ENCODE results near the gene LAMB1.
"Not testable (repeated sequence)": the region's sequence is repeated elsewhere in the genome, so short reads cannot be mapped to it uniquely, and the experiment has no call there.

Gene LAMB1

GRCh38 chr7:107968449-107968848 is 34.5 kb downstream of the LAMB1 start:
- no peak for DNase-seq

DNA sequence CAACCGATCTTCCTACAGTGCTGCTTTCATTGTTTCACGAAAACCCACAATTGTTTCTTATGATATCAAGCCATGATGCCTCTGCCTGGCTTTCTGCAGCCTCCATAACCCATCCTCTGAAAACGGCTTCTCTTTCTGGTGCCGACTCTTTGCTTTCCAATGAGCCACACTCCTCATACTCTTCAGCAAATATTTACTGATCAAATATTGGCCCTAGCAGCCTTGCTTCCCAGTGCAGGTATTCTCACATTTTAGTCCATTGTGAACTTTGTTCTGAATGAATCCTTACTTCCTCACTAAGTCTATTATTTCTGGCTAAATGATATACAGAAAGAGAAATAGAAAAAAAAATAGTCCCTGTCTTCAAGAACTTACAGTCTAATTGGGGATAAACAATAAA is 35.5 kb downstream of the LAMB1 start:
- no peak for DNase-seq

DNA sequence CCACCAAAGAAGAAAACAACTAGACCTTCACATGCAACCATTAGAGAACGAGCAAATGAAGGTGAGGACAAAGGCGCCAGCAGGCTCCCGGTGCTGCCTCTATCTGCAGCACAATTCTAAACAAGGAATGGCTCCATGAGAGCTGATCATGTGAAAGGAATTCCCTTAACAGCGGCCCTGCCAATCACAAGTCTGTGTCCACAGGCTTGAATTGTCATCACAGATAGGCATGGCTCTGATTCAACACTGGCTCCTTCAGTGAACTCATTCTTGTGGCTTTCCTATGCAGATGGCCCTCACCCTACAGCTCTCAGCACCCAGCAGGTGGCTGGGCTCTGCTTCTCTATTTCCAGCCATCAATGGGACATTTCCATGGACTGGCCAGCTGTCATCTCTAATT is 36.2 kb downstream of the LAMB1 start:
- no peak for DNase-seq

DNA sequence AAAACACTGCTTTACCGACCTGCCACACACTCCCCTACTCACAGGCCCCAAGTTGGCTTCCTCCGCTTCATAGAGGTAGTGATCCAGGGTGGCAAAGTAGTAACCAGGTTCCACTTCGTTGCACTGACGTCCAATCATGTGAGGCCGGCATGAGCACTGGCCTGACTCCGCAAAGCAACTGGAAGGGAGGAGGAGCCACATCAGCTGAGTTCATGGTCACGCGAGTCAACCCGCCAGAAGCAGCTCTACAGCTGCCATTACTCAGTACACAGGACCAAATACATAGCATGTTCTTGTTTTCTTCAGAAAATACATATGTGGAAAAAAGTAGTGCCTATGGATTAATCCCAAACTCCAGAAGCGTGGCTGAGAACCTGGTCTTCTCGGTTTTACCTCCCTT is 38.5 kb downstream of the LAMB1 start:
- no peak for DNase-seq

GRCh38 chr7:107962817-107963216 is 40.1 kb downstream of the LAMB1 start:
- DNase-seq = no peak

GRCh38 chr7:107961405-107961804 is 41.6 kb downstream of the LAMB1 start:
- no peak for DNase-seq

DNA sequence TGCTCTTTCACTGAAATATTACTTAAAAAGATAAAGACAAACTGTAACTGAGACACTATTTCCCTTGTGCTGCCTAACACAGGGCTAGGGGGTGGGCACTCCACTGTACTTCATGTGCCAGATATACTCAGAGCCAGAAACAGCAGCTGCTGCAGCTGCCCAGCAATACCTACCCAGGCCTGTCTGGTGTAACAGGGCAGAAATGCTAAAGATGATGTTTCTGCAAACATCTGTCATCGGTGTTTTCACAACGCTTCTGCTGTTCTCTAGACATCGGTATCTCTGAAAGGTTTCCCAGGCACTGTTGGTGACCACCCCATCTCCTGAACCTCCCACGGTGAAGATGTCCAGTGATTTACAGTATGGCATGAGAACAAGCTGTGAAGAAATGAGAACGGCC is 42.7 kb downstream of the LAMB1 start:
- DNase-seq = no peak

DNA sequence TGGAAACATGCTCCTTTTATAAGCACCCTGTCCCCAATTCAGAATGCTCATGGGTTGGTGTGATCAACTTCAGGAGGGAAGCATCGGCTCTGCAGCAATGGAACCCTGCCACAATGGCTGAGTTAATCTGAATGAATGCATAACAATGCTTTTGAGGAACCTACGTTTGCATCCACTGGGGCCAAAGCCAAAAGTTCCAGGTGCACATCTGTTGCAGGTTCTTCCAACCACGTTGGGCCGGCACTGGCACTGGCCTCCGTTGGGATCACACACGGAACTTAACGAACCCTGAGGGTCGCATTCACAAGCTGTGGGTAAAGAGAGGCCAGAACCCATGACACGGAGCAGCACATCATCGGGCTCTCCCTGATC is 43.4 kb downstream of the LAMB1 start:
- DNase-seq = no peak

GRCh38 chr7:107958764-107959526 is 44.0 kb downstream of the LAMB1 start:
- no peak for DNase-seq

DNA sequence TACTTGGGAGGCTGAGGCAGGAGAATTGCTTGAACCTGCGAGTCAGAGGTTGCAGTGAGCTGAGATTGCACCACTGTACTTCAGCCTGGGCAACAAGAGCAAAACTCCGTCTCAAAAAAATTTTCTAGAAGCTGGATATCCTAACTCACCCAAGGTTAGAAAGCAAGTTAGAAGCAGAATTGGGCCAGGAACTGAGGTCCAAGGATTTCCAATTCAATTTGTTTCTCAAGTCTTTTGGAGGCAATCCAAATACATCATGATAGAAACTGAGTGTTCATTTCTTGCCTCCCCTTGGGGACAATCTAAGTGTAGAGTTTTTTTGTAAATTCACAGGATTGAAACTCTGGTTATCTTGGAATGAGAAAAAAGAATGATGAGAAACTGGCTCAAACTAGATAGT is 45.5 kb downstream of the LAMB1 start:
- no peak for DNase-seq

DNA sequence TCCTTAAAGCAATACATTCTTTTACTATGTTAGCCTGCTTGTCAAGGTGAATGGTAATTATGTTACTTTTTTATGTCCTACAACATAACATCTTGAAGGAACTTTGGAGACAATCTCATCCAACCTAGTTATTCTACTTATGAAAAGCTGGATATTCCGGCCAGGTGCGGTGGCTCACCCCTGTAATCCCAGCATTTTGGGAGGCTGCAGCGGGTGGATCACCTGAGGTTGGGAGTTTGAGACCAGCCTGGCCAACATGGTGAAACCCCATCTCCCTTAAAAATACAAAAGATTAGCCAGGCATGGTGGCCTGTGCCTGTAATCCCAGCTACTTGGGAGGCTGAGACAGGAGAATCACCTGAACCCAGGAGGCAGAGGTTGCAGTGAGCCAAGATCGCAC is 46.0 kb downstream of the LAMB1 start:
- DNase-seq = not testable (repeated sequence)

GRCh38 chr7:107955394-107955793 is 47.6 kb downstream of the LAMB1 start:
- no peak for DNase-seq

- DNase-seq = no peak
Observed at GRCh38 chr7:107953924-107954303, 49.0 kb downstream of the LAMB1 start.

- DNase-seq = no peak
Observed at GRCh38 chr7:107953265-107953923, 49.6 kb downstream of the LAMB1 start.

DNA sequence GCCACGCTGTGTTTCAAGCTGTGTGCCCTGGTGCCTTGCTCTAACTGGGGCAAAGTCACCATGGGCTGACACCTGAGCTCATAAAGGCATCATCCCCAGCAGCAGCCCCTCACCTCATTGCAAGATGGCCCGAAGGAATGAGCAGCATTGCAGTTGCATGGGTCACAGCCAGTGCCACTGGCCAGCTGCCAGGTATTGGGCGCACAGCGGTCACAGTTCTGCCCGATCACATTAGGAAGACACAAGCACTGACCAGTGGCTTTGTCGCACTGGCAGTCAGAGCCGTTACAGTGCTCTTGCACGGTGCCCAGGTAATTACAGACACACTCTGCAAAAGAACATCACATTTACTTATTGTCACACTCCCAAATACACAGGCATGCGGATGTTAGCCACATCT is 51.1 kb downstream of the LAMB1 start:
- DNase-seq = no peak

- DNase-seq = no peak
Observed at GRCh38 chr7:107951172-107951787, 51.7 kb downstream of the LAMB1 start.

GRCh38 chr7:107949443-107949935 is 53.5 kb downstream of the LAMB1 start:
- DNase-seq = no peak

- no peak for DNase-seq
Observed at GRCh38 chr7:107948645-107949442, 54.1 kb downstream of the LAMB1 start.

DNA sequence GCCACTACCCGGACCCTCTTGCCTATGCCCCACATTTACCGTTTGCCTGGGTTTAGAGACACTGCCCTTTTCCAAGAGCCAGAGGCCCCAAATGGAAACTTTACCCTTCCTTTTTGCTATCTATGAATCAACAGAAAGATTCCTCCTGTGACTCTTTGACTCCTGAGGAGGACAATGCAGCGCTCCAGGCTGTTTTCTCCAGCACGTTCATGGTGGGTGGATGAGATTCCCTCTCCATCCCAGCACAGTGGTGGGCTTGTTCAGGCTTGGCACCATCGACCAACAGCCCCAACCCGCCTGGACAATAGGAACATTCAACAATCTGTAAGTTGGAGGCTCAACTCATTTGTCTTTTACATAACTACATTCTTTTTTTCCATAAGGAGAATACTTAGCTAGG is 56.1 kb downstream of the LAMB1 start:
- no peak for DNase-seq

DNA sequence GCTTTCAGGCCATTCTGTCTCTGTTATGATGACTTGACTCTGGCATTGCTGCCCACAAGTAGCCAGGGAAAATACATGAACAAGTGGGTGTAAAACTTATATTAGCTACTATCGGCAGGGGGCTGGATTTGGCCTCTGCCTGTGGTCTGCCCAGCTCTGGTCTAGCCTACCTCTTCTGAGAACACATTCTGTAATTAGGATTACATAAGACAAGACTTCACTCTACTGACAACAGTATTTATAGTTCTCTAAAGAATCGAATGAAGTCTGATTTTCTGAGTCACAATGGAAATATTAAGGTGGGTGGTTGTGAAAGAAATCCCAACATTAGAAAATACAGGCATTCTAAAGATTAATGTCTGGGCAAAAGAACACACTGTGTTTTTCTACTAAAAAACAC is 56.5 kb downstream of the LAMB1 start:
- DNase-seq = no peak

- no peak for DNase-seq
Observed at GRCh38 chr7:107945332-107945731, 57.6 kb downstream of the LAMB1 start.

GRCh38 chr7:107944411-107945169 is 58.4 kb downstream of the LAMB1 start:
- no peak for DNase-seq

GRCh38 chr7:107943018-107943417 is 59.9 kb downstream of the LAMB1 start:
- no peak for DNase-seq

All from activated effector memory CD4-positive, alpha-beta T cell treated with anti-CD3 and anti-CD28 coated beads, Interleukin-2, amount 50 U/mL, for 16 hours (primary cell).